ENCODE results near the gene ISYNA1. TPM values are rescaled to one million over a fixed set of nuclear protein-coding genes. Genes with fewer than 3 reads are reported as not detected.

ISYNA1 gene
- total and polyA plus RNA-seq, 2 of the 13 experiments (the other 11 are each of a cell fraction or from before 2014, with no cell fraction given), result 29.6 to 48.5 TPM

DNA sequence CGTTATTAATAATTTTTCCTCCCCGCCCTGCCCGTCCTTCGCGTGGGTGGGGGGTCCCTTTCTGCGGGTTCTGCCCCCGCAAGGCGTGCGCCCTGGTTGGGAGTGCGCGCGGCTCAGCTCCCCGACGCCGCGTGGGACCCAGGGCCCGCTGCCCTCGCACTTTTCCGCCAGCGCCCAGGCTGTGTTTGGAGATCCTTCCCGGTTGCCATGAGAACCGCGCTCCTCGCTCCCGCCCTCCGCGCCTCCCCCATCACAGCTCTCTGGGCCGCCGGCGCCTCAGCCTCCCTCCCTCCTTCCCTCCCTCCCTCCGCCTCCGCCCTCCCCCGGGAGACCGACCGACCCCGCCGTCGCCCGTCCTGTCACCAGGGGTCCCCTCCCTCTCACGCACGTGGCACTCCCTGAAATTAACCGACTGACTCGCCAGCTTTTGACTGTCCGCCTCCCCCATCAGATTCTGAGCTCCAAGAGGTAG lies 21.1 kb downstream of the ISYNA1 start (continued):
- TF ChIP-seq, protein P1, sequence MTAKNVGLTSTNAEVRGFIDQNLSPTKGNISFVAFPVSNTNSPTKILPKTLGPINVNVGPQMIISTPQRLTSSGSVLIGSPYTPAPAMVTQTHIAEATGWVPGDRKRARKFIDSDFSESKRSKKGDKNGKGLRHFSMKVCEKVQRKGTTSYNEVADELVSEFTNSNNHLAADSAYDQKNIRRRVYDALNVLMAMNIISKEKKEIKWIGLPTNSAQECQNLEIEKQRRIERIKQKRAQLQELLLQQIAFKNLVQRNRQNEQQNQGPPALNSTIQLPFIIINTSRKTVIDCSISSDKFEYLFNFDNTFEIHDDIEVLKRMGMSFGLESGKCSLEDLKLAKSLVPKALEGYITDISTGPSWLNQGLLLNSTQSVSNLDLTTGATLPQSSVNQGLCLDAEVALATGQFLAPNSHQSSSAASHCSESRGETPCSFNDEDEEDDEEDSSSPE (CRISPR knock-in tag; IDR thresholded peaks at IDR 0.05), result peak; percentile 70; the same call in 1 of the 2 replicates
- TF ChIP-seq, protein P2, sequence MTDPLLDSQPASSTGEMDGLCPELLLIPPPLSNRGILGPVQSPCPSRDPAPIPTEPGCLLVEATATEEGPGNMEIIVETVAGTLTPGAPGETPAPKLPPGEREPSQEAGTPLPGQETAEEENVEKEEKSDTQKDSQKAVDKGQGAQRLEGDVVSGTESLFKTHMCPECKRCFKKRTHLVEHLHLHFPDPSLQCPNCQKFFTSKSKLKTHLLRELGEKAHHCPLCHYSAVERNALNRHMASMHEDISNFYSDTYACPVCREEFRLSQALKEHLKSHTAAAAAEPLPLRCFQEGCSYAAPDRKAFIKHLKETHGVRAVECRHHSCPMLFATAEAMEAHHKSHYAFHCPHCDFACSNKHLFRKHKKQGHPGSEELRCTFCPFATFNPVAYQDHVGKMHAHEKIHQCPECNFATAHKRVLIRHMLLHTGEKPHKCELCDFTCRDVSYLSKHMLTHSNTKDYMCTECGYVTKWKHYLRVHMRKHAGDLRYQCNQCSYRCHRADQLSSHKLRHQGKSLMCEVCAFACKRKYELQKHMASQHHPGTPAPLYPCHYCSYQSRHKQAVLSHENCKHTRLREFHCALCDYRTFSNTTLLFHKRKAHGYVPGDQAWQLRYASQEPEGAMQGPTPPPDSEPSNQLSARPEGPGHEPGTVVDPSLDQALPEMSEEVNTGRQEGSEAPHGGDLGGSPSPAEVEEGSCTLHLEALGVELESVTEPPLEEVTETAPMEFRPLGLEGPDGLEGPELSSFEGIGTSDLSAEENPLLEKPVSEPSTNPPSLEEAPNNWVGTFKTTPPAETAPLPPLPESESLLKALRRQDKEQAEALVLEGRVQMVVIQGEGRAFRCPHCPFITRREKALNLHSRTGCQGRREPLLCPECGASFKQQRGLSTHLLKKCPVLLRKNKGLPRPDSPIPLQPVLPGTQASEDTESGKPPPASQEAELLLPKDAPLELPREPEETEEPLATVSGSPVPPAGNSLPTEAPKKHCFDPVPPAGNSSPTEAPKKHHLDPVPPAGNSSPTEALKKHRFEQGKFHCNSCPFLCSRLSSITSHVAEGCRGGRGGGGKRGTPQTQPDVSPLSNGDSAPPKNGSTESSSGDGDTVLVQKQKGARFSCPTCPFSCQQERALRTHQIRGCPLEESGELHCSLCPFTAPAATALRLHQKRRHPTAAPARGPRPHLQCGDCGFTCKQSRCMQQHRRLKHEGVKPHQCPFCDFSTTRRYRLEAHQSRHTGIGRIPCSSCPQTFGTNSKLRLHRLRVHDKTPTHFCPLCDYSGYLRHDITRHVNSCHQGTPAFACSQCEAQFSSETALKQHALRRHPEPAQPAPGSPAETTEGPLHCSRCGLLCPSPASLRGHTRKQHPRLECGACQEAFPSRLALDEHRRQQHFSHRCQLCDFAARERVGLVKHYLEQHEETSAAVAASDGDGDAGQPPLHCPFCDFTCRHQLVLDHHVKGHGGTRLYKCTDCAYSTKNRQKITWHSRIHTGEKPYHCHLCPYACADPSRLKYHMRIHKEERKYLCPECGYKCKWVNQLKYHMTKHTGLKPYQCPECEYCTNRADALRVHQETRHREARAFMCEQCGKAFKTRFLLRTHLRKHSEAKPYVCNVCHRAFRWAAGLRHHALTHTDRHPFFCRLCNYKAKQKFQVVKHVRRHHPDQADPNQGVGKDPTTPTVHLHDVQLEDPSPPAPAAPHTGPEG (CRISPR knock-in tag; IDR thresholded peaks at IDR 0.05), result no peak
- TF ChIP-seq MEF2D (CRISPR knock-in tag; IDR thresholded peaks at IDR 0.05), result no peak
- no peak for TF ChIP-seq MLLT10 (CRISPR knock-in tag; IDR thresholded peaks at IDR 0.05)
- no peak for TF ChIP-seq SMAD3 (CRISPR knock-in tag; IDR thresholded peaks at IDR 0.05)
- TF ChIP-seq ZIK1 (CRISPR knock-in tag; IDR thresholded peaks at IDR 0.05; ENCODE audit: borderline replicate concordance, low read depth), result 0 out of 2 replicates have a peak, but pooled peaks have one; percentile 11
- 0 out of 2 replicates have a peak, but pooled peaks have one; percentile 3 for TF ChIP-seq SNAI1 (CRISPR knock-in tag; IDR thresholded peaks at IDR 0.05; ENCODE audit: borderline replicate concordance)
- 0 out of 2 replicates have a peak, but pooled peaks have one; percentile 38 for TF ChIP-seq AKAP8 (CRISPR knock-in tag; IDR thresholded peaks at IDR 0.05)
- TF ChIP-seq, protein P3, sequence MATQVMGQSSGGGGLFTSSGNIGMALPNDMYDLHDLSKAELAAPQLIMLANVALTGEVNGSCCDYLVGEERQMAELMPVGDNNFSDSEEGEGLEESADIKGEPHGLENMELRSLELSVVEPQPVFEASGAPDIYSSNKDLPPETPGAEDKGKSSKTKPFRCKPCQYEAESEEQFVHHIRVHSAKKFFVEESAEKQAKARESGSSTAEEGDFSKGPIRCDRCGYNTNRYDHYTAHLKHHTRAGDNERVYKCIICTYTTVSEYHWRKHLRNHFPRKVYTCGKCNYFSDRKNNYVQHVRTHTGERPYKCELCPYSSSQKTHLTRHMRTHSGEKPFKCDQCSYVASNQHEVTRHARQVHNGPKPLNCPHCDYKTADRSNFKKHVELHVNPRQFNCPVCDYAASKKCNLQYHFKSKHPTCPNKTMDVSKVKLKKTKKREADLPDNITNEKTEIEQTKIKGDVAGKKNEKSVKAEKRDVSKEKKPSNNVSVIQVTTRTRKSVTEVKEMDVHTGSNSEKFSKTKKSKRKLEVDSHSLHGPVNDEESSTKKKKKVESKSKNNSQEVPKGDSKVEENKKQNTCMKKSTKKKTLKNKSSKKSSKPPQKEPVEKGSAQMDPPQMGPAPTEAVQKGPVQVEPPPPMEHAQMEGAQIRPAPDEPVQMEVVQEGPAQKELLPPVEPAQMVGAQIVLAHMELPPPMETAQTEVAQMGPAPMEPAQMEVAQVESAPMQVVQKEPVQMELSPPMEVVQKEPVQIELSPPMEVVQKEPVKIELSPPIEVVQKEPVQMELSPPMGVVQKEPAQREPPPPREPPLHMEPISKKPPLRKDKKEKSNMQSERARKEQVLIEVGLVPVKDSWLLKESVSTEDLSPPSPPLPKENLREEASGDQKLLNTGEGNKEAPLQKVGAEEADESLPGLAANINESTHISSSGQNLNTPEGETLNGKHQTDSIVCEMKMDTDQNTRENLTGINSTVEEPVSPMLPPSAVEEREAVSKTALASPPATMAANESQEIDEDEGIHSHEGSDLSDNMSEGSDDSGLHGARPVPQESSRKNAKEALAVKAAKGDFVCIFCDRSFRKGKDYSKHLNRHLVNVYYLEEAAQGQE (IDR thresholded peaks at IDR 0.05; ENCODE audit: borderline replicate concordance in 1 of 2, low read depth in 1 of 2, low read length in 2 of 2), result no peak
- TF ChIP-seq ZNF841 (CRISPR knock-in tag; IDR thresholded peaks at IDR 0.05; ENCODE audit: borderline replicate concordance), result 0 out of 2 replicates have a peak, but pooled peaks have one; percentile 46
- TF ChIP-seq ZNF354B (CRISPR knock-in tag; IDR thresholded peaks at IDR 0.05), result no peak
- peak; percentile 13 for TF ChIP-seq SRSF1 (optimal IDR thresholded peaks at IDR 0.05; ENCODE audit: low read depth, low read length)
- TF ChIP-seq TAF1 (CRISPR knock-in tag; IDR thresholded peaks at IDR 0.05), result no peak
- TF ChIP-seq, protein P4, sequence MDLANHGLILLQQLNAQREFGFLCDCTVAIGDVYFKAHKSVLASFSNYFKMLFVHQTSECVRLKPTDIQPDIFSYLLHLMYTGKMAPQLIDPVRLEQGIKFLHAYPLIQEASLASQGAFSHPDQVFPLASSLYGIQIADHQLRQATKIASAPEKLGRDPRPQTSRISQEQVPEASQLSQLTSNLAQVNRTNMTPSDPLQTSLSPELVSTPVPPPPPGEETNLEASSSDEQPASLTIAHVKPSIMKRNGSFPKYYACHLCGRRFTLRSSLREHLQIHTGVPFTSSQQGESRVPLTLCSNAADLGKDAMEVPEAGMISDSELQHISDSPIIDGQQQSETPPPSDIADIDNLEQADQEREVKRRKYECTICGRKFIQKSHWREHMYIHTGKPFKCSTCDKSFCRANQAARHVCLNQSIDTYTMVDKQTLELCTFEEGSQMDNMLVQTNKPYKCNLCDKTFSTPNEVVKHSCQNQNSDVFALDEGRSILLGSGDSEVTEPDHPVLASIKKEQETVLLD (CRISPR knock-in tag; IDR thresholded peaks at IDR 0.05; ENCODE audit: low read depth), result 0 out of 2 replicates have a peak, but pooled peaks have one; percentile 60
- TF ChIP-seq, protein P5, sequence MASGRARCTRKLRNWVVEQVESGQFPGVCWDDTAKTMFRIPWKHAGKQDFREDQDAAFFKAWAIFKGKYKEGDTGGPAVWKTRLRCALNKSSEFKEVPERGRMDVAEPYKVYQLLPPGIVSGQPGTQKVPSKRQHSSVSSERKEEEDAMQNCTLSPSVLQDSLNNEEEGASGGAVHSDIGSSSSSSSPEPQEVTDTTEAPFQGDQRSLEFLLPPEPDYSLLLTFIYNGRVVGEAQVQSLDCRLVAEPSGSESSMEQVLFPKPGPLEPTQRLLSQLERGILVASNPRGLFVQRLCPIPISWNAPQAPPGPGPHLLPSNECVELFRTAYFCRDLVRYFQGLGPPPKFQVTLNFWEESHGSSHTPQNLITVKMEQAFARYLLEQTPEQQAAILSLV (CRISPR knock-in tag; IDR thresholded peaks at IDR 0.05; ENCODE audit: borderline replicate concordance), result peak; percentile 71; the same call in 1 of the 2 replicates
- TF ChIP-seq EED (CRISPR knock-in tag; IDR thresholded peaks at IDR 0.05), result 0 out of 2 replicates have a peak, but pooled peaks have one; percentile 35
